NCI-H1417 treated with DMSO at 0.1 percent for 48 hours (cell line): ENCODE measurements around the gene XYLT2.
"Not testable (repeated sequence)": the region's sequence is repeated elsewhere in the genome, so short reads cannot be mapped to it uniquely, and the experiment has no call there.

Experiments used
- DNase-seq: peaks from one replicate; lab custom pipeline; 2025; lab: John Stamatoyannopoulos, UW

XYLT2 gene

GRCh38 chr17:50319306-50320004, 26.5 kb upstream of the XYLT2 start:
- DNase-seq: no peak

DNA sequence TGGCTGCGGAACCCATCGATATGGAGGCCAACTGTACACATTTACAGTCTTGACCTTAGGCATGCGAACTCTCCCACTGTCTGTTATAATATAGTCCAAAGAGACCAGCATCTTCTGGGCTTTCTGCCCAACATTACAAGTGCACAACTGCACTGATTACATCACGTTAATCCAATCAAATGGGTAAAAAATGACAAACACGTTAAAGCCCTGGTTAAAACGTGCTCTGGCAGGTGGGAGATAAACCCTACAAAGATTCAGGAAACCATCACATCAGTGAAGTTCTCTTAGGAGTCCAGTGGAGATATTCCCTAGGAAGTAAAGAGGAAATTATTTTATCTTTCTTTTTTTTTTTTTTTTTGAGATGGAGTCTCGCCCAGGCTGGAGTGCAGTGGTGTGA, 23.7 kb upstream of the XYLT2 start:
- no peak for DNase-seq

GRCh38 chr17:50323060-50323459, 22.9 kb upstream of the XYLT2 start:
- no peak for DNase-seq

DNA sequence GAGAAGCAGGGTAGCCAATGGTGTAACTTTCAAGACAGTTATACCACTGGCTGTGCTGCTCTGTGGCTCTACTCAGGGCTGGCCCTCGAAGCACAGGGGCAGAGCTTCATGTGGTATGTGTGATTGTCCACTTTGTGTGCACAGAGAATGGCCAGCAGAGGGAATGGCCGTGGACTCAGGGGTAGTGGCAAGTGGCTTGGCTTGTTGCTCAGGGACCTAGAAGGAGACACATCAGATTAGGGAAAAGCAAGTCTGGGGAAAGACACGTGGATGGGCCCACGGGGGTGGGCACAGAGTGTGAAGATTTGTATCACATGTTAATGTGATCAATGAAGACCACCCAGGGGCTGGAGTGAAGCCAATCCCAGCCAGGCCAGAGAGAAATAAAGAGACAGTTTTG, 20.0 kb upstream of the XYLT2 start:
- no peak for DNase-seq

DNA sequence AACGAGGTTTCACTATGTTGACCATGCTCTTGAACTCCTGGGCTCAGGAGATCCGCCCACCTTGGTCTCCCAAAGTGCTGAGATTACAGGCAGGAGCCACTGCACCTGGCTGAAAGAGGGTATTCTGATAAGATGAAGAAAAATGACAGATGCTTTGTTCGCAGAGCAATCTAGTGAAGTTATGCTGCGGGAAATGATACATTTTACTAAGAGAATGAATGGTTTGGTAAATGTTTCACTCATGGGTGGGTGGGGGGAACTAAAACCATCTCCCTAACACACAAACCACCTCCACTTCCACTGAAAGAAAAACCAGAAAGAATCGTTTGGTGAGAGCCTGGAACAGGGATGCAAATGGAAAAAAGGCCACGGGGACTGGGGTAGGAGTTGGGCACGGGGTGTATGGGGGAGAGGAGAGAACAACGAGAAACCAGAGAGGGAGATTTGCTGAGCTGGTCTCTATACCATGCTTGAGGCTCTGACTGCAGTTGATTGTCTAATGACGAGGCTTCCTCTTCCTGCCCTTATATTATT, 19.0 kb upstream of the XYLT2 start:
- DNase-seq: no peak

GRCh38 chr17:50328363-50329325, 17.3 kb upstream of the XYLT2 start:
- no peak for DNase-seq

GRCh38 chr17:50329716-50330115, 16.2 kb upstream of the XYLT2 start:
- DNase-seq: no peak

DNA sequence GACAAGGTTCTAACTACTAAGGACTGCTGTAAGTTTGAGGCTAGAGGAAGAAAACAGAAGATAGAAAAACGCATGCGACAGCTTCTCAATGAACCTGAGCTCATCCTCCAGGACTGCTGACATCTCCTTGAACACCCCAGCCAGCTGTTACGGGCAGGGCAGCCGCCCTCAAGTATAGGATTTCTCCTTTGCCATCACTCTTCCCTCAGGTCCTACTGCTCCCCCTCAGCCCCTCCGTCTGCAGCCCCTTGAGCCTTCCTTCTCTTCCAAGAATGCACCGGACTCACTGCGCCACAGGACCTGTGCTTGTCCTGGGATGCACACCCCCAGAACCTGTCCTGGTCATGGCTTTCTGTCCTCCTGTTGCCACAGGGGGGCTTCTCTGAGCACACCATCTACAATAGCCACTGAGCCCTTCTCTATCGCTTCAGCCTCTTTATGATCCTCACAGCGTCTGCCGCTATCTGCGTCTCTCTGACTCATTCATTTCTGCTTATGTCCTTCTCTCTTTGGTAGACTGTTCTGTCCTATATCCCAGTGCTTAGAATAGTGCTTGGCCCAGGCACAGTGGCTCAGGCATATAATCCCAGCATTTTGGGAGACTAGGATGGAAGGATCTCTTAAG, 15.7 kb upstream of the XYLT2 start:
- no peak for DNase-seq

- no peak for DNase-seq
Observed at GRCh38 chr17:50331085-50331791, 14.7 kb upstream of the XYLT2 start.

GRCh38 chr17:50332196-50332595, 13.7 kb upstream of the XYLT2 start:
- no peak for DNase-seq

DNA sequence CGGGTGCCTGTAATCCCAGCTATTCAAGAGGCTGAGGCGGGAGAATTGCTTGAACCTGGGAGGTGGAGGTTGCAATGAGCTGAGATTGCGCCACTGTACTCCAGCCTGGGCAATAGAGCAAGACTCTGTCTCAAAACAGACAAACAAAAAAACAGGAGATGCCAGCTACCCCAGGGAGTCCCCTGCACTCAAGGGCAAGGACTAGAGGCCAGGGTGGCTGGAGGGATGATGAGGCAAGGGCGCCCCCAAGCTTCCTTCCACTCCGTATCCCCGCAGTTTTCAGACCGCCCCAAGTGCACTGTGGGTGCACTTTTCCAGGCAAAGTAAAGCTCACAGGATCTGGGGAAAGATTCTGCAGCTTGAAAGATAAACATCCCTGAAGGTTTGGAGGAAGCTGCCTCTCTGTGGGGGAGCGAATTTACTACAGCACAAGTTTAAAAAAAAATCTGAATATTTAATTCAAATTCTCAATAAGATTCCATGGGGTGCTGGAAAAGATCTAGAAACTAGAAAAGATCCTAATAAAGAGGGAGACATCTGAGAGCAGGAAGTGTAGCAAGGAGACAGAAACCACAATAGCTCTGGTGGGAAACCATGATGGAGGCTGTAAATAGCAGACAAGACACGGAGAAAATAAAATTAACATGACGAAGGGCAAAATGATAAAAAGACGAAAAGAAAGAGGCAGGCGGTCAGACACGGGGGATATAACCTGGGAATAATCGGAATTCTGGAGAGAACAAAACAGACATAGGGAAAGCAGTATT, 12.5 kb upstream of the XYLT2 start:
- not testable (repeated sequence) for DNase-seq

GRCh38 chr17:50337956-50338355, 8.0 kb upstream of the XYLT2 start:
- DNase-seq: no peak

- no peak for DNase-seq
Observed at GRCh38 chr17:50338645-50339044, 7.3 kb upstream of the XYLT2 start.

- no peak for DNase-seq
Observed at GRCh38 chr17:50339381-50339780, 6.5 kb upstream of the XYLT2 start.

DNA sequence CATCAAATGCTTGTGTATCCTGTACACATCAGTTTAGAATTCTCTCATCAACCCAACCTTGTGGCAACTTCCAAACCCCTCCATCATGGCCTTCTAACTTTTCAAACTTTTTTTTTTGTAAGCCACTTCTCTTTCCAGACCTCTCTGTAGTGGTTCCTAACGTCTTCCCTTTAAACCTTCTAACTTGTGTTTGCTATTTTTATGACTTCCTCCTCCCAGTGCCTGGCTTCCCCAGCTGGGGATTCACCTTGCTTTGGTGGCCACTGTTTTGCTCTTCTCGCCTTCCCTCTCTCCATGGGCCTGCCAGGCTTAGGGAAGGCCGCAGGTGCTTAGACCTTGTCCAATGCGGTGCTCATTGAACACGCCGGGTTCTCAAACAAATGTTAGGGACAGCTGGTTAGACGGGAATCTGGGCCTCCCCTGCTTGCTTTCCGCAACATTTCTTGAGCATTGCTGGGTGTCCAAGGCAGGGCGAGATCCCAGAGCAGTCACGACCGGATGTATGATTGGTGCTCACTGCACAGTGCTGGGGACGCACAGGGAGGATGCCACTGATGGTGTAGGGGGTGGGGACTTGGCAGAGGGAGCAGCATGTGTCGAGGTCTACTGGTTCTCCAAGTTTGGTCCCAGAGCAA, 1.1 kb upstream of the XYLT2 start:
- DNase-seq: no peak

- no peak for DNase-seq
Observed at GRCh38 chr17:50346313-50347116, 589 bp downstream of the XYLT2 start.

DNA sequence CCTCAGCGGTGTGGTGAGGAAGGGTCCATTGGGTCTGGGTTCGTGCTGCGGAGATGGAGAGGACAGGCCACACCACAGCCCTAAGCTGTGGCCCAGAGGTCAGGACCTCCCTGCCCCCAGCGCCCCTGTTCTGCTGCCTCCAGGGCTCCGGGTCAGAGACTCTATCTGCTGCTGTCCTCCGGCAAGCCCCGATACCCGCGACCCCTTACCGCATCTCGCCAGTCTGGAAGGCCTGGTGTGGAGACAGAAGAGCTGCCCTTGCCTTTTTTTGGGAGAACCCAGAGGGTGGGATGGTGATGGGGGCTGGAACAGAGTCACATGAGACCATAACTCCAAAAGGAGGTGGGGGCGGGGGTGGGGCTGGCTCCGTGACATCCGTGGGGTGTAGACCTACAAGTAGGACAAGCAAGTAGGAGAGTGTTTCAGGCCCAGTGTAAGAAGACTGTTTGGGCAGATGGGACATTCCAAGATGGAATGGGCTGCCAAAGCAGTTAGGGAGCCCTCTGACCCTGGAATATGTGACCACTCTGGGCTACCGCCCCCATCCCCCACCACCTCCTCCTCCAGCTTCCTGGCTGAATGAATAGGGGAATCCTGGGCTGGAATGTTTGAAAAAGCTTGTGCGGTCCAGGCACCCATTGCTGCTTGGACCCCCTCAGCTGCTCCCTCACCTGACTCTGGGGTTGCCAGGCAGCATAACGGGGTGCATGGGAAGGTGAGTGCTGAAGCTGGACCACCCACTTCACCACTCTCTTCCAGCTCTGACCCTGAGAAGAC, 1.4 kb downstream of the XYLT2 start:
- no peak for DNase-seq

DNA sequence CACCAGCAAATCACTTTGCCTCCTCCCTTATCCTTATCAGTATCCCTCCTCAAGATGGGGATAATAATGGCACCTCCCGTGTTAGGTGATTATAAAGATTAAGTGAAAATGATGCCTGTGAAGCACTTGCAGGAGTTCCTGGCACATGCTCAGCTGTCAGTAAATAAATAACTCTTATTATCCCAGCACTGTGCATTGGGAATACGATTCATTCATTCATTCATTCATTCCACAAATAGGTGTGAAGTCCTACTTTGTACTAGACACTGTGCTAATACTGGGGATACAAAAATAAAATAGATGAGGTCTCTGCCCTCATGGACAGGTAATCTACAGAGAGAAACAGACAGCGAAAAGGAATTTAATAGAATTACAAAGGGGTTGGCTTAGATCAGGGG, 2.0 kb downstream of the XYLT2 start:
- DNase-seq: no peak
